ENCODE results near the gene TMEM121B.

The TMEM121B gene

DNA sequence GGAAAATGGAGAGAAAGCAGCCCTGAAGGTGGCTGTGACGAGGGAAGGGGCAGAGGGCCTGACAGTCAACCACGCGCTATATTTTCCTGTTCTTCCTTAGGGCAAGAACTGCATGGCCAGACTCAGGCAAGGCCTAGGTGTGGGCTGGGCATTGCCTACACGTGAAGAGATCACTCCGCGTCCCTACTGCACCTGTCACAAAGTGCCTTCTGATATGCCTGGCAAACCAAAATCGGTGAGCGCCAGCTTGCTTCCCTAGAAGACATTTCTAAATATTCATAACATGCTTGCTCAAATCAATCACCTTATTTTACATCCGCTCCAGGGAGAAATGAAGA lies 6.3 kb downstream of the TMEM121B start:
- H2AFZ ChIP-seq (ENCODE audit: low read length): no peak overlapping the region
- no peaks in the 10 kb centered on the region for H3K4me1 ChIP-seq (ENCODE audit: insufficient read depth, low read length, severe bottlenecking)
- TF ChIP-seq, protein P1, sequence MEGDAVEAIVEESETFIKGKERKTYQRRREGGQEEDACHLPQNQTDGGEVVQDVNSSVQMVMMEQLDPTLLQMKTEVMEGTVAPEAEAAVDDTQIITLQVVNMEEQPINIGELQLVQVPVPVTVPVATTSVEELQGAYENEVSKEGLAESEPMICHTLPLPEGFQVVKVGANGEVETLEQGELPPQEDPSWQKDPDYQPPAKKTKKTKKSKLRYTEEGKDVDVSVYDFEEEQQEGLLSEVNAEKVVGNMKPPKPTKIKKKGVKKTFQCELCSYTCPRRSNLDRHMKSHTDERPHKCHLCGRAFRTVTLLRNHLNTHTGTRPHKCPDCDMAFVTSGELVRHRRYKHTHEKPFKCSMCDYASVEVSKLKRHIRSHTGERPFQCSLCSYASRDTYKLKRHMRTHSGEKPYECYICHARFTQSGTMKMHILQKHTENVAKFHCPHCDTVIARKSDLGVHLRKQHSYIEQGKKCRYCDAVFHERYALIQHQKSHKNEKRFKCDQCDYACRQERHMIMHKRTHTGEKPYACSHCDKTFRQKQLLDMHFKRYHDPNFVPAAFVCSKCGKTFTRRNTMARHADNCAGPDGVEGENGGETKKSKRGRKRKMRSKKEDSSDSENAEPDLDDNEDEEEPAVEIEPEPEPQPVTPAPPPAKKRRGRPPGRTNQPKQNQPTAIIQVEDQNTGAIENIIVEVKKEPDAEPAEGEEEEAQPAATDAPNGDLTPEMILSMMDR (IDR thresholded peaks at IDR 0.05; ENCODE audit: low read length): no peak
- TF ChIP-seq EZH2 (IDR thresholded peaks at IDR 0.05; ENCODE audit: borderline replicate concordance, low read length): no peak
- no peaks in the 10 kb centered on the region for H4K20me1 ChIP-seq (ENCODE audit: insufficient read depth, low read length)
- H3K9ac ChIP-seq (ENCODE audit: low read length): no peak overlapping the region
- H3K4me3 ChIP-seq (ENCODE audit: low read depth, low read length, poor library complexity, severe bottlenecking): no peak overlapping the region
- H3K4me2 ChIP-seq (ENCODE audit: low read length): no peak overlapping the region
- no peaks in the 10 kb centered on the region for H3K79me2 ChIP-seq (ENCODE audit: insufficient read depth, low read length)
- H3K9me2 ChIP-seq (ENCODE audit: low read depth, low read length): no peaks in the 10 kb centered on the region
- no peak overlapping the region for H3K27ac ChIP-seq (ENCODE audit: low read depth, low read length, poor library complexity, severe bottlenecking)
- 0 out of 2 replicates have a peak, but pooled peaks cover 4% of the 10 kb centered on the region for H3K27me3 ChIP-seq (ENCODE audit: insufficient read depth, low read length)
- H3K36me3 ChIP-seq (ENCODE audit: insufficient read depth, low read length): no peaks in the 10 kb centered on the region
- H3F3A ChIP-seq (ENCODE audit: insufficient read depth, low read length): no peaks in the 10 kb centered on the region
- no peaks in the 10 kb centered on the region for H3K9me3 ChIP-seq (ENCODE audit: low read length)

DNA sequence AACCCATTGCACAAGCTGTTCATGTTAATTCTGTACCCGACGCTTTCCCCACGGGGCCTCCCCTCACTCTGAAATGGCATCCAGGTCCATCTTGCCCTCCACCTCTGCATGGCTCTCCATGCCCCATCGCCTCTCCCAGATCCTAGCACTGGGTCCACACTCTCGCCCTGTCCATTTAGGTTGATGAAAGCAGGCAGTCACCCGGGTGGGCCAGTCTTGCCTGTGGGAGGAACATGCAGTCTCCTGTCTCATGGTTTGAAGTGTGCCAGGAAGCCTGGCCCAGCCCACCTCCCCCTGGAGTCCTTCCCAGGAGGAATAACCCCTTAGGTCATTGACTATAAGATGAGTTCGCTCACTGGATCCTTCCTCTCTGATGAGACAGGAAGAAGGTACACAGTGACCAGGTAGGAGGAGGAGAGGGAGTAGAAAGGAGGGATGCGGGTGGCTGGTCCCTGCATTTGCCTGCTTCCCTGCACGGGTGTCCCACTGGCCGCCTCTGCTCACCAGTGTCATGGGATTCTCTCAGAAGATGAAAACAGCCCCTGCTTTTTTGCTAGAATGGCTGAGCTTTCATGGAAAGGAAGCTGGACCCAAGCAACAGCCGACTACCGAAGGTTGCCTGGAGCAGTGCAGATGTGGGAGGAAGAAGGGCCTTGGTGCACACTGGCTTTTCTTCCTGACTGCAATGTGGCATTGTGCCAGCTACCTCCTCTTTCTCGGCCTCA lies 6.8 kb downstream of the TMEM121B start:
- Histone ChIP-seq H3K4me2 (ENCODE audit: low read length) (no peak overlapping the region), H2AFZ (ENCODE audit: low read length) (no peak overlapping the region), H3K4me1 (ENCODE audit: insufficient read depth, low read length, severe bottlenecking) (no peaks in the 10 kb centered on the region), H3K27me3 (ENCODE audit: insufficient read depth, low read length) (0 out of 2 replicates have a peak, but pooled peaks cover 4% of the 10 kb centered on the region), H3K4me3 (ENCODE audit: low read depth, low read length, poor library complexity, severe bottlenecking) (no peak overlapping the region), H3F3A (ENCODE audit: insufficient read depth, low read length) (no peaks in the 10 kb centered on the region), H3K9me3 (ENCODE audit: low read length) (no peaks in the 10 kb centered on the region), H3K79me2 (ENCODE audit: insufficient read depth, low read length) (no peaks in the 10 kb centered on the region), H4K20me1 (ENCODE audit: insufficient read depth, low read length) (no peaks in the 10 kb centered on the region), H3K9ac (ENCODE audit: low read length) (no peak overlapping the region), H3K36me3 (ENCODE audit: insufficient read depth, low read length) (peaks cover 5% of the 10 kb centered on the region; the same call in 1 of the 2 replicates), H3K9me2 (ENCODE audit: low read depth, low read length) (no peaks in the 10 kb centered on the region), H3K27ac (ENCODE audit: low read depth, low read length, poor library complexity, severe bottlenecking) (no peak overlapping the region)
- TF ChIP-seq, protein P1 (IDR thresholded peaks at IDR 0.05; ENCODE audit: low read length): no peak
- TF ChIP-seq EZH2 (IDR thresholded peaks at IDR 0.05; ENCODE audit: borderline replicate concordance, low read length): no peak

DNA sequence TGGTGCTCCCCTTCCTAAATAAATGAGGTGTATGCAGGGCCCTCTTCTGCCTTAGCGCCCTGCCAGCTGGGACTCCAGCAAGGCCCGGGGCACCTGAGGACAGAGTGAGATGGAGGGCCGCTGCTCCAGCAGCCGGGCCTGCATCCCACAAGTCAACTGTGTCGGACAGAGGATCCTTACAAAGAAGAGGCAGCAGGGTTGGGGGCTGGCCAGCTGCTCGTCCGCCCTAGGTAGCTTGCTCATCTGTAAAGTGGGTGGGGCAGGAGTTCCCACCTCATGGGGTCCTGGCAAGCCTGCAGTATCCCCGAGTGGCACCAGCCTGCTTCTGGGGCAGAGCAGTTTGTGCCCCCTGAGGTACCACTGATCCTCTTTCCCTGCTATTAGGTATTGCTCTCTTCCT lies 7.6 kb downstream of the TMEM121B start:
- no peaks in the 10 kb centered on the region for H4K20me1 ChIP-seq (ENCODE audit: insufficient read depth, low read length)
- peaks cover 8% of the 10 kb centered on the region for H3K36me3 ChIP-seq (ENCODE audit: insufficient read depth, low read length)
- no peaks in the 10 kb centered on the region for H3K9me2 ChIP-seq (ENCODE audit: low read depth, low read length)
- no peaks in the 10 kb centered on the region for H3F3A ChIP-seq (ENCODE audit: insufficient read depth, low read length)
- 0 out of 2 replicates have a peak, but pooled peaks cover 4% of the 10 kb centered on the region for H3K27me3 ChIP-seq (ENCODE audit: insufficient read depth, low read length)
- no peaks in the 10 kb centered on the region for H3K79me2 ChIP-seq (ENCODE audit: insufficient read depth, low read length)
- no peak overlapping the region for H3K4me2 ChIP-seq (ENCODE audit: low read length)
- H3K9me3 ChIP-seq (ENCODE audit: low read length): no peaks in the 10 kb centered on the region
- no peak overlapping the region for H3K9ac ChIP-seq (ENCODE audit: low read length)
- no peak overlapping the region for H2AFZ ChIP-seq (ENCODE audit: low read length)
- H3K27ac ChIP-seq (ENCODE audit: low read depth, low read length, poor library complexity, severe bottlenecking): no peak overlapping the region
- TF ChIP-seq, protein P1 (IDR thresholded peaks at IDR 0.05; ENCODE audit: low read length): no peak
- TF ChIP-seq EZH2 (IDR thresholded peaks at IDR 0.05; ENCODE audit: borderline replicate concordance, low read length): no peak
- no peak overlapping the region for H3K4me3 ChIP-seq (ENCODE audit: low read depth, low read length, poor library complexity, severe bottlenecking)
- H3K4me1 ChIP-seq (ENCODE audit: insufficient read depth, low read length, severe bottlenecking): no peaks in the 10 kb centered on the region
